Stomach (tissue), 4 donors: ENCODE data around the gene EFCAB10.

ENCODE experiments used
- POLR2A ChIP-seq, 4 donors: fragments of 450-650 bp; IDR thresholded peaks; one replicate each; pipeline ENCODE4 v1.6.1; 2016; ENCODE audit warnings: antibody characterized with exemption in 4 of 4, control low read depth in 2 of 4, mild to moderate bottlenecking in 1 of 4, moderate library complexity in 1 of 4
- TF ChIP-seq, protein P1 (sequence below), 7 experiments: fragments of 450-650 bp in 4 of 7; fragments of 200-600 bp in 3 of 7; sonication (generic) in 3 of 7; IDR thresholded peaks; one replicate each; pipeline ENCODE4 v1.5.1; 2016 to 2019; ENCODE audit warnings: antibody characterized with exemption in 7 of 7, control low read depth in 2 of 7, mild to moderate bottlenecking in 1 of 7

DNA sequence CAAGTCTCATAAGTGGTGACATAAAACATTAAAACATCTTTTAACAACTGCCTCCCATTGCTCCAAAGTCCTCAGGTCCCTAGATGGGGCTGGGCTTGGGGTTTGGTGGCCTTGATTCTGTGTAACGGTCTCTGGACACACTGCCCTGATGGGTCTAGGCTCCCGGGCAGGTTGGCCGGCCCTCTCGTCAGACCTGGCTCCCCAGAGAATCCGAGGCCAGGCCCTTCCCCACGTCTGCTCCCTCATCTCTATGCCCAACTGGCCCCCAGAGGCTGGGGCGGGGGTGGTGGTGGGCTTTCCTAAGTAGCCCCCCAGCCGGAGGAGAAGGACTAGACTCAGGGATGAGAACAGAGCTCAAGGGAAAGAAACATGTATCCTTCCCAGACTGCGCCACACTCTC, 31.5 kb upstream of the EFCAB10 start:
- TF ChIP-seq, protein P1, sequence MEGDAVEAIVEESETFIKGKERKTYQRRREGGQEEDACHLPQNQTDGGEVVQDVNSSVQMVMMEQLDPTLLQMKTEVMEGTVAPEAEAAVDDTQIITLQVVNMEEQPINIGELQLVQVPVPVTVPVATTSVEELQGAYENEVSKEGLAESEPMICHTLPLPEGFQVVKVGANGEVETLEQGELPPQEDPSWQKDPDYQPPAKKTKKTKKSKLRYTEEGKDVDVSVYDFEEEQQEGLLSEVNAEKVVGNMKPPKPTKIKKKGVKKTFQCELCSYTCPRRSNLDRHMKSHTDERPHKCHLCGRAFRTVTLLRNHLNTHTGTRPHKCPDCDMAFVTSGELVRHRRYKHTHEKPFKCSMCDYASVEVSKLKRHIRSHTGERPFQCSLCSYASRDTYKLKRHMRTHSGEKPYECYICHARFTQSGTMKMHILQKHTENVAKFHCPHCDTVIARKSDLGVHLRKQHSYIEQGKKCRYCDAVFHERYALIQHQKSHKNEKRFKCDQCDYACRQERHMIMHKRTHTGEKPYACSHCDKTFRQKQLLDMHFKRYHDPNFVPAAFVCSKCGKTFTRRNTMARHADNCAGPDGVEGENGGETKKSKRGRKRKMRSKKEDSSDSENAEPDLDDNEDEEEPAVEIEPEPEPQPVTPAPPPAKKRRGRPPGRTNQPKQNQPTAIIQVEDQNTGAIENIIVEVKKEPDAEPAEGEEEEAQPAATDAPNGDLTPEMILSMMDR (IDR thresholded peaks at IDR 0.05) = no peak
- TF ChIP-seq POLR2A (IDR thresholded peaks at IDR 0.05) = no peak
